ENCODE results near the gene ANLN.
"Not testable (repeated sequence)": the region's sequence is repeated elsewhere in the genome, so short reads cannot be mapped to it uniquely, and the experiment has no call there.

The ANLN gene

GRCh38 chr7:36483853-36484252 lies 94.2 kb downstream of the ANLN start:
- H3K9me3 ChIP-seq (ENCODE audit: control insufficient read depth, low read length); H3K36me3 ChIP-seq (ENCODE audit: control insufficient read depth, insufficient read depth, low read length); H3K4me1 ChIP-seq (ENCODE audit: control insufficient read depth, insufficient read depth, low read length, poor library complexity, severe bottlenecking); H3K4me3 ChIP-seq (ENCODE audit: extremely low read depth, insufficient read depth, low read length, poor library complexity, severe bottlenecking); H3K27ac ChIP-seq (ENCODE audit: low read depth, low read length, severe bottlenecking): not testable (repeated sequence)
- 91 to 95% methylated on average over 3 of the region's 4 CpGs for WGBS, 2 experiments (ENCODE audit: insufficient coverage in 2 of 2)

DNA sequence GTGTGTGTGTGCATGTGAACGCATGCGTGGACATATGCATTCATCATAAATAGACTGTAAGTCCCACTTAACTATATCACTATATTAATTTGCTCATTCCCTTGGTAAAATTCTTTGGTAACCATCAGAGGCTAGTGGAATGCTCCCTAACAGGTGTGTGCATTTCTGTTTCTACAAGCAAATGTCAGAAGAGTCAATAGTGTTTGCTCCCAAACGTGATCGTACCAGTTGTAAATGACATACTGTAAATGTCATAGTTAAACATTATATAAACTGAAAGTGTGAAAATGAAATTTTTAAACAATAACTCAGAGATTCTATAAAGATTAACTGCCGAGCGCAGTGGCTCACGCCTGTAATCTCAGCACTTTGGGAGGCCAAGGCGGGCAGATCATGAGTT lies 94.6 kb downstream of the ANLN start:
- 77 to 90% methylated on average over 4 of the region's 8 CpGs for whole genome bisulfite sequencing, 2 experiments (ENCODE audit: insufficient coverage in 2 of 2)
- Histone ChIP-seq H3K9me3 (ENCODE audit: control insufficient read depth, low read length) (no peaks in the 10 kb centered on the region), H3K36me3 (ENCODE audit: control insufficient read depth, insufficient read depth, low read length) (no peaks in the 10 kb centered on the region)

DNA sequence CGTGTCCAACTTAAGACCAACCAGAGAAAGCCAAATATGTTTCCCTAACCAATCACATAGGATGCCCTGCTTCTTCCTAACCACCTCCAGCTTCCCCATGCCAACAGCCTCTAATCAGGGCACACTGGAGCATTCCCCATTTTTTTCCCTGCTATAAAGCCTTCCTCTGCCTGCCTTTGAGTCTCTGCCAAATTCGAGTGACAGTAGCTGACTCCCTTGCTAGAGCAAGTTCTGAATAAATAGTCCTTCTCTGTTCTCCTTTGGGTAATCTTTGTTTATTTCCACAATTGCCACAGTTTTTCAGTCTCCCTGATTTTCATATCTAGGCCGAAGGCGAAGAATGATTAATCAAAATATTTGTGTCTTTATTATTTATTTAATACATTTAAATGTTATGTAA lies 96.7 kb downstream of the ANLN start:
- no peak overlapping the region for H3K4me3 ChIP-seq (ENCODE audit: extremely low read depth, insufficient read depth, low read length, poor library complexity, severe bottlenecking)
- WGBS, 2 experiments (ENCODE audit: insufficient coverage in 2 of 2), result 87 to 100% methylated on average over 2 of the region's 4 CpGs
- no peaks in the 10 kb centered on the region for H3K4me1 ChIP-seq (ENCODE audit: control insufficient read depth, insufficient read depth, low read length, poor library complexity, severe bottlenecking)
- H3K36me3 ChIP-seq (ENCODE audit: control insufficient read depth, insufficient read depth, low read length), result no peaks in the 10 kb centered on the region
- no peaks in the 10 kb centered on the region for H3K9me3 ChIP-seq (ENCODE audit: control insufficient read depth, low read length)
- H3K27ac ChIP-seq (ENCODE audit: low read depth, low read length, severe bottlenecking), result no peak overlapping the region

More for the DNA sequence above, 94.6 kb downstream of the ANLN start:
- Histone ChIP-seq H3K27ac (ENCODE audit: low read depth, low read length, severe bottlenecking) (no peak overlapping the region), H3K4me3 (ENCODE audit: extremely low read depth, insufficient read depth, low read length, poor library complexity, severe bottlenecking) (no peak overlapping the region), H3K4me1 (ENCODE audit: control insufficient read depth, insufficient read depth, low read length, poor library complexity, severe bottlenecking) (no peaks in the 10 kb centered on the region)

DNA sequence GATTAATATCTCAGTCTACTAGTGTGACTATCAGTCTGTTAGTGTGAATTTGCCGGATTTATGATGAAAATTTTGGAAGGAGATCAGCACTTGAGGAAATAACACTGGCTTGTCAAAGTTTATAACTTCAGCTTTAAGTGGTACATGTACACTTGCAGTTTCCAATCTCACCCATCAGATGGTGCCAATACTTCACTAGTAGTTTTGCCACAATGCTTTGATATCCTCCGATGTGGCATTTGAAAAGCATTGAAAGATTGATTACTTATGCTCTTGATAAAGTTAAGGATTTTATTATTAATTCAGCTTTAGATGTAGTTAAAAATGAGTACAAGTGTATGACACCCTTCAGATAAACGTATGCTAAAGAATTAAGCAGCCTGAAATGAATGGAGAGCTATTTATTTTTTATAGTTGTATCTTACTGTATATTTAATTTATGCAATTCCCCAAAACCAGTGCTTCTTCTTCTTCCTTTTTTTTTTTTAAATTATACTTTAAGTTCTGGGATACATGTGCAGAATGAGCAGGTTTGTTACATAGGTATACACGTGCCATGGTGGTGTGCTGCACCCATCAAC lies 98.2 kb downstream of the ANLN start:
- 20% methylated on average over 1 of the region's 4 CpGs; no CpG with 5 or more reads in 1 of the 2 experiments for WGBS, 2 experiments (ENCODE audit: insufficient coverage in 2 of 2)
- H3K4me3 ChIP-seq (ENCODE audit: extremely low read depth, insufficient read depth, low read length, poor library complexity, severe bottlenecking), result no peak overlapping the region
- H3K4me1 ChIP-seq (ENCODE audit: control insufficient read depth, insufficient read depth, low read length, poor library complexity, severe bottlenecking), result no peaks in the 10 kb centered on the region
- no peaks in the 10 kb centered on the region for H3K9me3 ChIP-seq (ENCODE audit: control insufficient read depth, low read length)
- no peaks in the 10 kb centered on the region for H3K36me3 ChIP-seq (ENCODE audit: control insufficient read depth, insufficient read depth, low read length)
- H3K27ac ChIP-seq (ENCODE audit: low read depth, low read length, severe bottlenecking), result no peak overlapping the region

DNA sequence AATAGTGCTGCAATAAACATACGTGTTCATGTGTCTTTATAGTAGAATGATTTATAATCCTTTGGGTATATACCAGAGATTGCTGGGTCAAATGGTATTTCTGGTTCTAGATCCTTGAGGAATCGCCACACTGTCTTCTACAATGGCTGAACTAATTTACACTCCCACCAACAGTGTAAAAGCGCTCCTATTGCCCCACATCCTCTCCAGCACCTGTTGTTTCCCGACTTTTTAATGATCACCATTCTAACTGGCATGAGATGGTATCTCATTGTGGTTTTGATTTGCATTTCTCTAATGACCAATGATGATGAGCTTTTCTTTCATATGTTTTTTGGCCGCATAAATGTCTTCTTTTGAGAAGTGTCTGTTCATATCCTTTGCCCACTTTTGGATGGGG lies 99.0 kb downstream of the ANLN start:
- not testable (repeated sequence) for H3K27ac ChIP-seq (ENCODE audit: low read depth, low read length, severe bottlenecking); H3K36me3 ChIP-seq (ENCODE audit: control insufficient read depth, insufficient read depth, low read length); H3K9me3 ChIP-seq (ENCODE audit: control insufficient read depth, low read length); H3K4me1 ChIP-seq (ENCODE audit: control insufficient read depth, insufficient read depth, low read length, poor library complexity, severe bottlenecking); H3K4me3 ChIP-seq (ENCODE audit: extremely low read depth, insufficient read depth, low read length, poor library complexity, severe bottlenecking)
- WGBS, 2 experiments (ENCODE audit: insufficient coverage in 2 of 2), result 81 to 92% methylated on average over 2 of the region's 5 CpGs

DNA sequence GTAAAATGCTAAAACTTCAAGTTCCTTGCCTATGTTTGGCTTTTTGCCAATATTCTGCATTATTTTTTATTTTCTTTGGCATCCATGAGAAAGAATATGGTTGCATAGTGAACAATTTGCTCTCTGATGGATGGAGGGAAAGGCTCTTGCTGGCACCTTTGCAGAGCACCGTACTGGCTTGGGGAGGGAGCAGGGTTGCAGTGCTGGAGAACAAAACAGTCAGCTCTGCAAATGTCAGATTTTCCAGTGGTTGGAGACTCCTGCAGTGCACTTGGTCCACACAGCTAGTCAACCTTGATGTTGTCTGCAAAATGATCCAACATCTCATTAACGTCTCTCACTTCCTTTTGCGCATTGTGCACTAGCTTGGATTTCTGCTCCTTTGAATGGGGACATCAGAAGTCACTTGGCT lies 100.8 kb downstream of the ANLN start:
- no peaks in the 10 kb centered on the region for H3K36me3 ChIP-seq (ENCODE audit: control insufficient read depth, insufficient read depth, low read length)
- H3K4me3 ChIP-seq (ENCODE audit: extremely low read depth, insufficient read depth, low read length, poor library complexity, severe bottlenecking), result no peak overlapping the region
- no peaks in the 10 kb centered on the region for H3K4me1 ChIP-seq (ENCODE audit: control insufficient read depth, insufficient read depth, low read length, poor library complexity, severe bottlenecking)
- whole genome bisulfite sequencing, 2 experiments (ENCODE audit: insufficient coverage in 2 of 2), result 78 to 88% methylated on average over 1 to 3 of the region's 3 CpGs
- H3K9me3 ChIP-seq (ENCODE audit: control insufficient read depth, low read length), result no peaks in the 10 kb centered on the region
- H3K27ac ChIP-seq (ENCODE audit: low read depth, low read length, severe bottlenecking), result no peak overlapping the region

DNA sequence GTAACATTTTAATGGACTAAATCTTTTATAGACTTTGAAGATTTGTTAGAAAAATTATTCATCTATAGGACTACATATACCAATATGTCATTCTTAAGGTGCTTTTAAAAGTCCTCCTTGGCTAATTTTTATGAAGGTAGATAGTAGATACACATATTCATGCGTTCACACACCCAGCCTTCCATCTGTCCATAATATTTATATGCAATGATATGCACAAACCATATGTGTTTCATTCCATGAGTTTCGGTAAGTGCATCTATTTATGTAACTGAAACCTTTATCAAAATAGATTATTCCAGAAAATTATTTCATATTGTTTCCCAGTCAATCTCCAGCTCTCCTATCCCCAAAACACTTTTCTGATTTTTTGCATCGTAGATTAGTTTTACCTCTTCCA lies 101.7 kb downstream of the ANLN start:
- H3K36me3 ChIP-seq (ENCODE audit: control insufficient read depth, insufficient read depth, low read length), result no peaks in the 10 kb centered on the region
- 100% methylated on average over 1 of the region's 3 CpGs; no CpG with 5 or more reads in 1 of the 2 experiments for WGBS, 2 experiments (ENCODE audit: insufficient coverage in 2 of 2)
- H3K4me3 ChIP-seq (ENCODE audit: extremely low read depth, insufficient read depth, low read length, poor library complexity, severe bottlenecking), result no peak overlapping the region
- peaks cover 4% of the 10 kb centered on the region for H3K4me1 ChIP-seq (ENCODE audit: control insufficient read depth, insufficient read depth, low read length, poor library complexity, severe bottlenecking)
- no peaks in the 10 kb centered on the region for H3K9me3 ChIP-seq (ENCODE audit: control insufficient read depth, low read length)
- H3K27ac ChIP-seq (ENCODE audit: low read depth, low read length, severe bottlenecking), result no peak overlapping the region

DNA sequence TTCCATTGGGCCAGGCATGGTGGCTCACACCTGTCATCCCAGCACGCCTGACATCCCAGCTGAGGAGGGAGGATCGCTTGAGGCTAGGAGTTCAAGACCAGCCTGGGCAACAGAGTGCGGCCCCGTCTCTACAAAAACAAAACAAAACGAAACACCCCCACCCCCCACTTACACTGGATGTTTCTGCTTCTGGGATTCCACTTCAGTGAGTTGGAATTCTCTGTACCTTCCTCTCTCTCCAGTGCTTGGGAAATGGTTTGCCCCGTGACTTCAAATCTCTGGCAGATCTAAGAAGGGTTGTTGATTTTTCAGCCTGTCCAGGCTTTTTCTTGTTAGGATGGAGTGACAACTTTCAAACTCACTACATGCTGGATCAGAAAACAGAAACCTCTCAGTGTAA lies 106.9 kb downstream of the ANLN start:
- Histone ChIP-seq H3K27ac (ENCODE audit: low read depth, low read length, severe bottlenecking) (no peak overlapping the region), H3K36me3 (ENCODE audit: control insufficient read depth, insufficient read depth, low read length) (no peaks in the 10 kb centered on the region)
- WGBS, 2 experiments (ENCODE audit: insufficient coverage in 2 of 2), result 93 to 100% methylated on average over 1 to 3 of the region's 6 CpGs

DNA sequence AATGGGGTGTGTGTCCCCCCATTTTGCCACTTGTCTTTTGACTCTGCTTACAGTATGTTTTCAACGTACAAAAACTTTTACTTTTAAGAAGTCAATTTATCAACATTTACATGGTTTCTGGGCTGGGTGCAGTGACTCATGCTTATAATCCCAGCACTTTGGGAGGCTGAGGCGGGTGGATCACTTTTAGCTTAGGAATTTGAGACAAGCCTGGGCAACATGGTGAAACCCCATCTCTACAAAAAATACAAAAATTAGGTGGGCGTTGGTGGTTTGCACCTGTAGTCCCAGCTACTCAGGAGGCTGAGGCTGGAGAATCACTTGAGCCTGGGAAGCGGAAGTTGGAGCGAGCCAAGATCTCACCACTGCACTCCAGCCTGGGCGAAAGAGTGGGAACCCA lies 107.5 kb downstream of the ANLN start:
- H3K4me3 ChIP-seq (ENCODE audit: extremely low read depth, insufficient read depth, low read length, poor library complexity, severe bottlenecking); H3K9me3 ChIP-seq (ENCODE audit: control insufficient read depth, low read length); H3K36me3 ChIP-seq (ENCODE audit: control insufficient read depth, insufficient read depth, low read length): not testable (repeated sequence)
- H3K4me1 ChIP-seq (ENCODE audit: control insufficient read depth, insufficient read depth, low read length, poor library complexity, severe bottlenecking), result peaks cover 24% of the 10 kb centered on the region
- peak overlapping the region; percentile 24 for H3K27ac ChIP-seq (ENCODE audit: low read depth, low read length, severe bottlenecking)
- 80 to 100% methylated on average over 1 of the region's 6 CpGs for WGBS, 2 experiments (ENCODE audit: insufficient coverage in 2 of 2)

More for the DNA sequence above, 106.9 kb downstream of the ANLN start:
- Histone ChIP-seq H3K9me3 (ENCODE audit: control insufficient read depth, low read length) (no peaks in the 10 kb centered on the region), H3K4me3 (ENCODE audit: extremely low read depth, insufficient read depth, low read length, poor library complexity, severe bottlenecking) (no peak overlapping the region), H3K4me1 (ENCODE audit: control insufficient read depth, insufficient read depth, low read length, poor library complexity, severe bottlenecking) (peaks cover 24% of the 10 kb centered on the region)

- Histone ChIP-seq H3K36me3 (ENCODE audit: control insufficient read depth, insufficient read depth, low read length) (no peaks in the 10 kb centered on the region), H3K4me3 (ENCODE audit: extremely low read depth, insufficient read depth, low read length, poor library complexity, severe bottlenecking) (no peak overlapping the region), H3K4me1 (ENCODE audit: control insufficient read depth, insufficient read depth, low read length, poor library complexity, severe bottlenecking) (peaks cover 24% of the 10 kb centered on the region), H3K9me3 (ENCODE audit: control insufficient read depth, low read length) (no peaks in the 10 kb centered on the region), H3K27ac (ENCODE audit: low read depth, low read length, severe bottlenecking) (no peak overlapping the region)
- 40 to 84% methylated on average over 1 to 2 of the region's 4 CpGs for WGBS, 2 experiments (ENCODE audit: insufficient coverage in 2 of 2)
These were observed 108.1 kb downstream of the ANLN start for GRCh38 chr7:36497775-36498174.
